ENCODE results near the gene ASB2. TPM values are rescaled to one million over a fixed set of nuclear protein-coding genes. Genes with fewer than 3 reads are reported as not detected.

The ASB2 gene
- polyA plus RNA-seq, 1 donor, result 31.7 TPM

DNA sequence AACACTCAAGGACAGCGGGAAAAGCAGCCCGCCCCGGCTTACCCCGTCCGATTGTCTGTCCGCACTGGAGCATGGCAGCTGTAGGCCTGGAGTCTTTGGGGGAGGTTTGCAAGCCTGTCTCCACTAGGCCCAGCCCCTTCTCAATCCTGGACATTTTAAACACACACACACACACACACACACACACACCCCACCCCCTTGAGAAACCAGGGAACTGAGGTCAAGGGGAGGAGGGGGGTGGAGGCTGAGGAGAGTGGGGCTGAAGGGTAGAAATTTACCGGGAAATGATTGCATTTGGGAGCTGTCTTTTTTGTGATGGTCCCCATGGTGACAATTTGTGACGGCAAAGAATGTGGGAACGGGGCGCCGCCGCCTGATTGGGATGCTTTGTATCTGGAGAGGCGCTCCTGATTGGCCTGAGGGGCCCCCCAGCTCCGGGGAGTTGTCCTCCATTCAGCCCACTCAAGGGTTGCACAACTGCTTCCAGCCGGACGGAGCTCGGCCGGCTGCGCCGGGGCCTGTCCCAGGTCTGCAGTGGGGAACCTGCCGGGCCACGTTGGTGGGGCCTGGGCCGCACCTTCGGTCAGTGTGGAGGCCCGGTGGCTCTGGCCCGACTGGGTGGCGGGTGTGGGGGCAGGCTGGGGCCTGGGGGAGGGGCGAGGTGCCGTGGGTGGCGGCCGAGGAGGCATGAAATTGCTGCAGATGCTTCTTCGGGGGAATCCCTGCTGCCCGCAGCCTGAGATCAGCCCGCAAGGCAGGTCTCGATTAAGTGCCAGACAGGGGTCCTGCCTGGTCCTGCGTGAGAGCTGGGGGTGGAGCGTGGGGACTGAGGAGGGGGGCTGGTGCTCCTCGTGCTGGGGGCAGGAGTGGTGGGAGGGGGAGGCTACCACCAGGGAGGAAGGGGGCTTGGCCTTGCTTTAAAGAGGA, 49.2 kb downstream of the ASB2 start, which contains the start of gene FAM181A:
FAM181A (plus strand) TSS at position 472 of the 927 bp plus-strand sequence. CDS start 942 bp downstream, outside the sequence.
- DNase-seq, result no peak

- no peak for DNase-seq
Observed at GRCh38 chr14:93926245-93926872, 50.0 kb downstream of the ASB2 start.

- DNase-seq, result no peak
Observed at GRCh38 chr14:93925374-93925895, 50.9 kb downstream of the ASB2 start.

DNA sequence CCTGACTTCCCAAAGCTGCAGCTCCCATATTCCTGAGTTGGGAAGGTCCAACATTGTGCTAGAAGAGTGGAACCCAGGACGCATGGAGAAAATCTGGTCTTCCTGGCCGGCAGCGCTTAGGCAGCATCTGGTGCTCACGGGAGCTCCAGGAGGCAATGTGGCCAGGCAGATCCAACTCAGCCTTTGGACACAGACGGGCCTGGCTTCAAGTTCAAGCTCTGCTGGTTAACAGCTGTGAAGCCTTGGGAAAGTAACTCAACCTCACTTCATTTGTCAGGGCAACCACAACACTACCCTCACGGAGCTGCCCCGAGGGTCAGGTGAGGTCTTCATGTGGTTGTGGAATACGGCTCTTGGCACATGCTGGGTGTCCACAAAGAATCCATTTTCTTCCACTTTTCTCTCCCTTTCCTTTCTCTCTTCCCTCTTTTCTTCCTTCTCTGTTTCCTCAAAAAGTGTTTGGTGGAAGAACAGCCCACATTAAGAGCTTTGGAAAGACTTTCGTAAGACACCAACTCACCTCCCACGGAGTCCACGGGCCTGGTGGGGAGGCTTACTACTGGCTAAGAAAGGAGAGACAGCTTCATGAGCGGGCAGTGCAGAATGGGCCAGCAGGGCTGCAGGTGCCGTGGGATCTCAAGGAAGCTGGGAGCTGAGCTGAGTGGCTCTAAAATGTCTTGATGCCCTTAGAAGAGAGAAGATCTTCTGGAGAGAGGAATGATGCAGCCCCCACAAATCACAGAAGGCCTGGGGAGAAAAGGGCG, 51.6 kb downstream of the ASB2 start:
- no peak for DNase-seq

DNA sequence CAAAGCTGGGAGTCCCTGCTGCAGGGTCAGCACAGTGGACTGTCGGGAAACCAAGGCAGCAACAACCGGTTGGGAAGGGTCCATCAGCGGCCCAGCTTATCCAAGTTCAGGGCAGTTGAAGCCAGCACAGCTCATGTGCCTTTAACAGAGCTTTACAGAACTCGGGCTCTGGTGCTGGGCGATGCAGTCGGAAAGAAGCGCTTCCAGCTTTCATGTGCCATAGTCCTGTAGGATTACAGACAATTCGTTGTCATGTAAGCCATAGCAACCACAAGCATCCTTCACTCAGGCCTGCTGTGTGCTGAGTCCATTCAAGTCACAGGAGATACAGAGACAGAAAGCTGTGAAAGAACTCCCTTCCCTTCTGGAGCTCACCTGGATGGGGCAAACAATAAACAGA, 52.7 kb downstream of the ASB2 start:
- DNase-seq, result no peak

DNA sequence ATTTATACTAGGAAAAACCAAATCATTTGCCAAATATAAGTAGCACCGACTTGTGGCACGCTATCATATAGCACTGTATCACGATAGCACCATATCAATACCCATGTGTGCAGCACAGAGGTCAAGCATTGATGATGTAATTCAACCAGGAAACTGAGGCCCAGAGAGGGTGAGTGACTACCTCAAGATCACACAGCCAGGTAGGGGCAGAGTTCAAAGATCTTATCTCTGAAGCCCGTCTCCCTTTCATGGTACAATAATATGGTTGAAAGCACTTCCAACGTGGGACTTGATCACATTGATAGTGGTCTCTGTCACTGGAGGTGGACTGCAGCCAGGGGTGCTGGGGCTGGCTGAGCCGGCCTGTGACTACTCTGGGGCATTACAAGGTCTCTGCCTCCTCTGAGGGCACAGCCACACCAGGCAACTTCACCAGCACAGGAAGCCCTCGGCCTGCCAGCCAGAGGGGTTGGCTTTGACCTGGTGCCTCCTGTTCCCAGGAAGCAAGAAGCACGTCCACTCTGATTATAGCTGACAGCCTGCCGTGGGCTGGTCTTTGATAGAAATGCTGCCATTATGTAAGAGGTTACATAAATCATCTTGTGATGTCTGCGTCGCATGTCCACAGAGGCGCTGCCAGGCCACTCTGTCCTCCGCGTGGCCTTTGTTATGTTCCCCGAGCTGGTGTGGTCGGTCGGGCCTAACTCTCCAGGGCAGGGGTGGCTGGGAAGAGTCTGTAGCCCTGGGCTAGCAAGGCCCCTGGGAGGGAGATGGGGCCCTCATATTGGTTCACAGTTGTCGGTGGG, 55.2 kb downstream of the ASB2 start:
- no peak for DNase-seq

DNA sequence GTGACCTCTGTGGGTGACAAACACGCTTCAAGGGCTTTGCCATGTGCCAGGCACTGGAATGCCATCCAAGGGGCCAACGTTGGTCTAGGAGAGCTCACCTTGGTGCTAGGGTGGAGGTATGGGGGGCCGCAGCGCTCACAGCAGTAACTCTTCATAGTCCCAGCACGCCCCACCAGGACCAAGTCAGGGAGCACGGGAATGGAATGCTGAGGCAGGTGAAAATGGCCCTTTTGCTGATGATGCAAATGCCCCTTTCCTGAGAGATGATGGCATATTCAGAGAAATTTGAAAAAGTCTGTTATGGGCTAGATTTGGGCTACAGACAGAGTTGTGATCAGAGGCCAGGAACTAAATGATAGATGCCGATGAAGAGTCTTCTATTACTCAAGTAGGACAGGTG, 59.2 kb downstream of the ASB2 start:
- no peak for DNase-seq

- no peak for DNase-seq
Observed at GRCh38 chr14:93916498-93916897, 59.9 kb downstream of the ASB2 start.

DNA sequence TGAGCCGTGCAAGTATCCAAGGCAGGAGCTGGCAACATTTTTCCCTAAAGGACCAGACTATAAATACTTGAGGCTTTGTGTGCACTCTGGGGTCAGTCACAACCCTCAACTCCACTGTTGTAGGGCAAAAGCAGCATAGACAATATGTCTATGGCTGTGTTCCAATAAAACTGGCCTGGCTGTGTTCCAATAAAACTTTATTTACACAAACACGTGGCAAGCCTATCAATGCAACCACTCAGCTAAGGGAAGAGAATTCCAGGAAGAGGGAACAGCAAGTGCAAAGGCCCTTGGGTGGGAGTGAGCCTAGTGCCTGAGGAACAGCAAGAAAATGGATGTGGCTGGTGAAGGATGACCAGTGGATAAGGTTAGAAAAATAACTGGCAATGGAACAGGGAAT, 60.6 kb downstream of the ASB2 start:
- DNase-seq, result no peak

DNA sequence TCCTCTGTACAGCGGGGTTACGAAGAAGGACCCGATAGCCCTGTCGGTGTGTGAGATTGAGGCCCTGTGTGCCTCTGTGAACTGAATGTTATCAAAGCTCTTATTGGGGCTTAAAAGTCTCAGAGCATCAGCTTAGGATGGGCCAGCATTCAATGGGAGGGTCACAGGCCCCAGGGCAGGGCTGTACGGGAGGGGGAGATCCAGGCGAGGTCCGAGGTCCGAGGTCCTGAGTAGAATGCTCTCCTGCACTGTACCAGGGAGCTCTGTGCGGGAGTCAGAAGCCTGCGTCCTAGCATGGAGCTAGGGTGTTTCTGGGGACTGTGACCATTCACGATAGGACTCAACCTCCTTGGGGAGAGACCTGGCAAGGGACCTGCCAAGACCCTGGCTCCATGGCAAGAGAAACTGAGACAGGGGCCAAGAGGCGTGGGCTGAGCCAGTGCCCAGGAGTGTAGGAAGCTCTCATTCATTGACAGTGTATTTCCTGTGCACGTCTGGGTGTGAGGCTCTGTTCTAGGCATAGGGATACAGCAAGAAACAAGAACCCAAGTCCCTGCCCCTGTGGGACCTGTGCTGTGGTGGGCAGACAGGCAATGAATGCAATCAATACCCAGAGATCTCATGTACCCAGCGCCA, 61.2 kb downstream of the ASB2 start:
- DNase-seq, result no peak

- DNase-seq, result no peak
Observed at GRCh38 chr14:93914278-93914677, 62.1 kb downstream of the ASB2 start.

DNA sequence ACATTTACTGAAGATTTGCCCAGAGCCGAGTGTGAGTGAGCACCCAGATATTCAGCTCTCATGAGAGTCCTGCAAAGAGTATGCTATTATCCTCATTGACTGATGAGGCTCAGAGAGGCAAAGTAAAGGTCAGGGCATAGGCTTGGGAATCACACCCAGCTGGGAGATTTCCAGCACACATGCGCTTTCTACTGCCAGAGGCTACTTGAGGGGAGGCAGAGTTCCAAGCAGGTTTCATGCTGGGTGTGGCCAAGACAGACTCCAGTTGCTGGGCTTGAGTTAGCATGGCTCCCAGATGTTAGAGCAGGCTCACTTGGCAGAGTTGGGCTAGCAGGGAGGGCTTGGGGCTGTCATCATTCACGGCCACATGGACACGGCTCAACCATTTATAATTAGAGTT, 63.6 kb downstream of the ASB2 start:
- no peak for DNase-seq

DNA sequence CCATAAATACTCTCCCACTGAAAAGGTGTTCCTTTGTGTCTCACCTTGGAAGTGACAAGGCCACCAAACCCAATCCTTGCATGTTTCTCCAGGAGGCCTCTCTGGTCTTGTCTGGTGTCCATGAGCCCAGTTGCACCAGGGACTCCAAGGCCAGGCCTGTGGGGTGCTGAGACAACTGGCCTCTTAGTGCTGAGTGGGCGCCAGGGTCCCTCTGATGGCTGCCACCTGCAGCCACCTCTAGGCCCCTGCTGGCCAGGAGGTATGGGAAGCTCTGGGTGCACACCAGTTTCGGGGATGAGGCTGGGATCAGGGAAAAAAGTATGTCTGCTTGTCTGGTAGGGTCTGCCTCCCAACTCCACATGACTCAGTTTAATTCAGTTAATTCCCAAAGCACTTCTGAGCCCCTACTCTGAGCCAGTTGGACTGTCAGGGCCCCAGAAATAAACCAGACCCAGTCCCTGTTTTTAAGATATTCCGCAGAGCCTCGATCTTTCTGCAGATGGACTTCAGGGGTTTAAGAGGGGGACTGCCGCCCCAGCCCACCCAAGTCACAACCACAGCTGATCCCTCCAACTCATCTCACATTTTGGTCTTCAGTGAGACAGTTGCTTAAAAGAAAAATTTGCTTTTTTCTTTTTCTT, 64.3 kb downstream of the ASB2 start:
- no peak for DNase-seq

DNA sequence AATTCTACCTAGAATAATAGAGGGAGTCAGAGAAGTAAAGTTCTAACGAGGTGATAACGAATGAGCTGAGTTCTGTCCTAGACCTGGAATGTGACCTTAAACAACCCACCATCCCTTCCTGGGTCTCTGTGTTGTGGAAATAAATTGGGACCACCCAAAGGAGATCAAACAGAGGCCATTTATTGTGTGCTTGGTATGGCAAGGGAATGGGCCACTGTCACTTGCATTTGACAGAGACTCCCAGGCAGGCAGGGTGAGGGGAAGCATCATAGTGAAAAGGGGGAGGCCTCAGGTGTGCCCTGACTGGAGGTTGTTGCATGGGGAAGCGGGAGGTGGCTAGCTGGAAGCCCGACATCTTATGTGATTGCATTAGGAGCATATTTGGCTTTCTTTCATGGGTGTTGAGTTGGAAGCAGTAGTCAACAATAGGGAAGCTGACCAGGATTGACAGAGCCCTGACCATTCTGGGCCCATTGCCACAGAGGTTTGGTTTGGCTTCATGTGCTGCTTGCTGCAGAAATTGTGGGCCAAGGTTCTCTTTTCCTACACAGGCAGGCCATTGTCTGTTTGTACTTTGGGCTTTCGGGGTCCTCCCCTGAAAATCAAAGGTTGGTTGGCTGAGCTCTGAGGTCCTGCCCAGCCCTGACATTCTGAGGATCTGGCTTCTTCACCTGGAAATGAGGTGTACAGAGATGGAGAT, 66.8 kb downstream of the ASB2 start:
- DNase-seq, result no peak

- no peak for DNase-seq
Observed at GRCh38 chr14:93906341-93907329, 69.7 kb downstream of the ASB2 start.

GRCh38 chr14:93905623-93906022, 70.7 kb downstream of the ASB2 start:
- DNase-seq, result no peak

DNA sequence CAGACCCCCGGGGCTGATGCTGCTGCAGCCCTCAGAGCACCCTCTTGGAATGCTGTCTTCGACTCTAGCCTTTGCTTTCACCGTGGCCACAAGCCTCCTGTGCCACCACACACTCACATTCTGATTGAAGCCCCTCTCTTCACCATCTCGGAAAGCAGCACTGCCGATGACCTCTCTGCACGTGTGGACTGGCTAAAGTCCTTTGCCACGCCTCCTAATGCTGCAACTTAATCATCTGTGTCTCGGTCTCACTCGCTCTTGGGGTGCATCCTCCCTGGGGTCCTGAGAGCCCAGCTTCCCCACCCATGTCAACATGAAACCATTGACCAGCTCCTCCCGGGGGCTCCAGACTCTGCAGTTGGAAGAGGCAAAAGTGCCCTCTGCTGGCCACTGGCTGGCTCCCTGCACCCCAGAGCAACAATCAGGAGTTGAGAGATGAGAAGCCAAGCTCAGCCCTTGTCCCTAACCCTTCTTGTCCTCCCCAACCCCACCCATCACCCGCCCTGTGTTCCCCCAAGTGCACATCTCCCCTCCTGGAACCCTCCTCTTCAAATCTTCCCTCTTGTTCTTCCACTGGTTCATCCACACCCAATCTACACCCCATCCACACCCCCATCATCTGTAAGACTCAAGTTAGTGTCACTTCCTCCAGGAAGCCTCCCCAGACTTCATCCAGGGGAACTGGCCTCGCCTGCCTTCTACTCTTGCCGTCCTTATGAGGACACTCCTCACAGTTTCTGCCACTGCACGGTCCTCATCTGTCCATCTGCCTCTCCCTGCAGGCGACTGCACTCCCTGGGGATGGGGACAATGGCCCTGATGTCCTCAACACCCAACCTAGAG, 72.8 kb downstream of the ASB2 start:
- no peak for DNase-seq

Data from hindlimb muscle (tissue), 1 donor.